HepG2 (cell line): ENCODE measurements around the gene CEBPA. TPM values are rescaled to one million over a fixed set of nuclear protein-coding genes. Genes with fewer than 3 reads are reported as not detected.
A peak's percentile ranks its signal among the peaks of the same experiment; 100 is the strongest.

Experiments
- ATAC-seq: fragments of 200-7000 bp; cut with Tn5 transposase; 3 replicates; pipeline ENCODE4 v1.9.1; 2020; ENCODE audit warnings: mild to moderate bottlenecking, moderate library complexity
- BruUV-seq: library from RNA; stranded (reverse); fragments of 400-500 nt; replicated peaks from 2 replicates; lab custom pipeline; 2021; lab: Mats Ljungman, UMichigan
- CTCF ChIA-PET: fragments of 300-600 bp; formaldehyde crosslinking; extraction: SDS; loops from one replicate; lab custom pipeline; 2021; ENCODE audit warnings: low total read pairs, inconsistent platforms, low intra/inter-chr PET ratio; lab: Yijun Ruan, JAX
- POLR2A ChIA-PET: fragments of 350-600 bp; sonication (Branson Sonifier 250); formaldehyde crosslinking; loops from one replicate; lab custom pipeline; 2020; ENCODE audit warnings: antibody characterized with exemption, inconsistent platforms; lab: Yijun Ruan, JAX
- DNase-seq: peaks from one replicate; pipeline ENCODE4 v3.0.0-alpha.2; 2015; ENCODE audit warnings: low spot score
- FAIRE-seq: peaks from 3 replicates; lab custom pipeline; 2011; peaks lifted over from hg19 to GRCh38; lab: Jason Lieb, UNC
- H2AFZ ChIP-seq: one replicate; pipeline ENCODE4 v1.6.1; 2011; ENCODE audit warnings: low read length, inconsistent platforms
- H3K27ac ChIP-seq: fragments of 300-600 bp; 3 replicates; pipeline ENCODE4 v1.8.0; 2011; ENCODE audit warnings: mixed run types, mild to moderate bottlenecking, mixed read lengths, low read length, inconsistent platforms; ENCODE audit not compliant: insufficient read depth; ENCODE audit errors: extremely low read length
- H3K27me3 ChIP-seq, 2 experiments: fragments of 200-600 bp in 1 of 2; 2 replicates in 1 of 2; 3 replicates in 1 of 2; pipeline versions ENCODE4 v1.6.0 to v1.8.0; 2011; ENCODE audit warnings: low read length in 2 of 2, mild to moderate bottlenecking in 2 of 2, moderate library complexity in 2 of 2, inconsistent platforms in 1 of 2; ENCODE audit not compliant: insufficient read depth in 2 of 2, control insufficient read depth in 1 of 2
- H3K36me3 ChIP-seq, 2 experiments: fragments of 200-600 bp in 1 of 2; replicated peaks in 1 of 2; 2 replicates in 1 of 2; 3 replicates in 1 of 2; pipeline versions ENCODE4 v1.5.1 to v1.8.0; 2011; ENCODE audit warnings: low read length in 2 of 2, inconsistent platforms in 1 of 2; ENCODE audit not compliant: insufficient read depth in 2 of 2, control insufficient read depth in 1 of 2
- H3K4me1 ChIP-seq: 2 replicates; pipeline ENCODE4 v1.5.1; 2012; ENCODE audit warnings: low read length, inconsistent platforms; ENCODE audit not compliant: insufficient read depth
- H3K4me2 ChIP-seq: 2 replicates; pipeline ENCODE4 v1.6.0; 2011; ENCODE audit warnings: low read depth, low read length, inconsistent platforms
- H3K4me3 ChIP-seq, 3 experiments: fragments of 200-600 bp in 1 of 3; sonication (generic), shearing (Covaris generic) in 1 of 3; replicated peaks in 1 of 3; 2 replicates each; pipeline ENCODE4 v1.5.1; 2011 to 2016; ENCODE audit warnings: low read length in 3 of 3, inconsistent platforms in 2 of 3, low read depth in 2 of 3, mild to moderate bottlenecking in 2 of 3, control low read depth in 1 of 3, mixed read lengths in 1 of 3; ENCODE audit not compliant: insufficient read depth in 1 of 3
- H3K79me2 ChIP-seq: one replicate; pipeline ENCODE4 v1.6.1; 2011; ENCODE audit warnings: low read length, inconsistent platforms; ENCODE audit not compliant: insufficient read depth
- H3K9ac ChIP-seq: 2 replicates; pipeline ENCODE4 v1.6.0; 2011; ENCODE audit warnings: mild to moderate bottlenecking, low read depth, low read length, inconsistent platforms; ENCODE audit not compliant: insufficient read depth
- H3K9me3 ChIP-seq: 2 replicates; pipeline ENCODE4 v1.5.1; 2012; ENCODE audit warnings: mild to moderate bottlenecking, low read length
- H4K20me1 ChIP-seq: 2 replicates; pipeline ENCODE4 v1.6.0; 2011; ENCODE audit warnings: inconsistent platforms, mild to moderate bottlenecking, low read length, moderate library complexity; ENCODE audit not compliant: insufficient read depth
- ATF6 ChIP-seq: sonication (generic); formaldehyde crosslinking; conservative IDR thresholded peaks from 2 replicates; pipeline ENCODE4 v1.4.0; 2020; ENCODE audit warnings: missing genetic modification reagents
- E2F1 ChIP-seq: sonication (generic); formaldehyde crosslinking; IDR thresholded peaks from 2 replicates; pipeline ENCODE4 v1.5.0; 2020; ENCODE audit warnings: missing genetic modification reagents
- HNRNPH1 ChIP-seq: fragments of 200-400 bp; formaldehyde crosslinking; optimal IDR thresholded peaks from 2 replicates; pipeline ENCODE3; 2017; ENCODE audit warnings: mild to moderate bottlenecking, low read depth, low read length
- KLF6 ChIP-seq: IDR thresholded peaks from 2 replicates; pipeline ENCODE4 v1.8.0; 2016; ENCODE audit warnings: missing biosample characterization, missing genetic modification reagents
- YEATS4 ChIP-seq: sonication (generic); formaldehyde crosslinking; IDR thresholded peaks from 2 replicates; pipeline ENCODE4 v1.4.0; 2020; ENCODE audit warnings: missing genetic modification reagents, borderline replicate concordance
- ZBTB20 ChIP-seq: sonication (generic); formaldehyde crosslinking; IDR thresholded peaks from 2 replicates; pipeline ENCODE4 v1.8.1; 2023; ENCODE audit warnings: missing genetic modification reagents, low read depth, mild to moderate bottlenecking, borderline replicate concordance
- ZNF629 ChIP-seq: sonication (generic); formaldehyde crosslinking; conservative IDR thresholded peaks from 2 replicates; pipeline ENCODE4 v1.5.0; 2020; ENCODE audit warnings: missing genetic modification reagents
- ZNF7 ChIP-seq: IDR thresholded peaks from 2 replicates; pipeline ENCODE4 v1.6.1; 2016; ENCODE audit warnings: missing biosample characterization, missing genetic modification reagents
- ZNF773 ChIP-seq: sonication (generic); formaldehyde crosslinking; IDR thresholded peaks from 2 replicates; pipeline ENCODE4 v1.4.0; 2020; ENCODE audit warnings: missing genetic modification reagents, borderline replicate concordance
- ZNF784 ChIP-seq: sonication (generic); formaldehyde crosslinking; IDR thresholded peaks from 2 replicates; pipeline ENCODE4 v1.5.1; 2020; ENCODE audit warnings: missing genetic modification reagents, mild to moderate bottlenecking, borderline replicate concordance
- ZSCAN25 ChIP-seq: sonication (generic); formaldehyde crosslinking; IDR thresholded peaks from 2 replicates; pipeline ENCODE4 v1.8.0; 2022; ENCODE audit warnings: mild to moderate bottlenecking, missing genetic modification reagents
- WGBS: methylation state at CpG from one replicate; pipeline ENCODE4 v1.1.6; 2017; ENCODE audit warnings: low lambda C conversion rate; 5-methylcytosine and 5-hydroxymethylcytosine counted together
- in situ Hi-C: cut with HindIII; loops from 2 replicates; pipeline ENCODE4 v1.10.0; 2017; ENCODE audit warnings: low pct_unique_long_range_greater_than_20kb; ENCODE audit not compliant: extremely low pct_ligation_motif_present
- intact Hi-C: fragments of 100-400 bp; cut with micrococcal nuclease; formaldehyde crosslinking; loops from one replicate; pipeline ENCODE4 v1.10.0; 2022; ENCODE audit not compliant: unreplicated experiment
- polyA plus RNA-seq, 8 experiments: library from polyadenylated mRNA; depleted of rRNA in 3 of 8; stranded (reverse) in 7 of 8; unstranded in 1 of 8; fragments of >200 nt; fragmentation: Illumina TruSeq in 4 of 8; extraction: Trizol in 4 of 8; gene quantifications; 2 replicates each; pipeline versions ENCODE4 v1.2.1 to v1.2.3, GENCODE V29; 2011 to 2016; ENCODE audit warnings: low read depth in 4 of 8, missing spikeins in 1 of 8, mixed read lengths in 1 of 8; ENCODE audit not compliant: insufficient read depth in 1 of 8
- total RNA-seq, 5 experiments: library from RNA; depleted of rRNA; stranded (reverse); fragments of >200 nt; fragmentation: Illumina TruSeq; extraction: Trizol; gene quantifications; 2 replicates each; pipeline ENCODE4 v1.2.3, GENCODE V29; 2016; ENCODE audit warnings: low read depth in 1 of 5

CEBPA gene
- total and polyA plus RNA-seq, 2 of the 13 experiments (the other 11 are each of a cell fraction or from before 2014, with no cell fraction given), result 24.8 to 103 TPM

- DNase-seq (no peak), FAIRE-seq (no peak), ATAC-seq (no peak)
- no peak for TF ChIP-seq HNRNPH1
- 0 out of 2 replicates have a peak, but pooled peaks have one; percentile 50 for TF ChIP-seq ZSCAN25
- TF ChIP-seq ZNF629 (CRISPR knock-in tag), result peak; percentile 41; the same call in 1 of the 2 replicates
- TF ChIP-seq YEATS4 (CRISPR knock-in tag), result 0 out of 2 replicates have a peak, but pooled peaks have one; percentile 18
- no peak for TF ChIP-seq ZNF7 (CRISPR knock-in tag)
- TF ChIP-seq ZNF773, result no peak
- TF ChIP-seq E2F1, result no peak
- TF ChIP-seq ZNF784 (CRISPR knock-in tag), result no peak
- no peak for TF ChIP-seq ATF6 (CRISPR knock-in tag)
- TF ChIP-seq ZBTB20 (CRISPR knock-in tag), result no peak
- no peak for TF ChIP-seq KLF6 (CRISPR knock-in tag)
- H4K20me1 ChIP-seq, result peaks cover 21% of the 10 kb centered on the region; the same call in 1 of the 2 replicates
- no peaks in the 10 kb centered on the region for H3K27me3 ChIP-seq
- intact Hi-C loops, result no loop called here
- in situ Hi-C loops, result no loop called here
- no peak overlapping the region for H3K27ac ChIP-seq
- no TSS peak for BruUV-seq
- H3K4me1 ChIP-seq, result peaks cover 81% of the 10 kb centered on the region
- no peaks in the 10 kb centered on the region; a peak in 1 of 5 replicates for H3K36me3 ChIP-seq
- no peak overlapping the region for H2AFZ ChIP-seq
- ChIA-PET POLR2A (interaction anchor here (1.4 to 15.1 kb wide), 7 partner anchors 18 to 107 kb away, joined by 3 to 380 read pairs (median 21); no protein-coding TSS in a partner anchor), CTCF (no interaction called here)
- H3K79me2 ChIP-seq, result peaks cover 28% of the 10 kb centered on the region
- 50% methylated on average over 10 of the region's 14 CpGs for WGBS
- H3K9ac ChIP-seq, result no peak overlapping the region
- H3K4me2 ChIP-seq, result no peak overlapping the region
- no peak overlapping the region for H3K4me3 ChIP-seq
- H3K9me3 ChIP-seq, result no peaks in the 10 kb centered on the region
Observed at GRCh38 chr19:33296488-33296971, 5.8 kb downstream of the CEBPA start.
